Measurements from ENCODE around the gene KRTAP9-8.

KRTAP9-8 gene

DNA sequence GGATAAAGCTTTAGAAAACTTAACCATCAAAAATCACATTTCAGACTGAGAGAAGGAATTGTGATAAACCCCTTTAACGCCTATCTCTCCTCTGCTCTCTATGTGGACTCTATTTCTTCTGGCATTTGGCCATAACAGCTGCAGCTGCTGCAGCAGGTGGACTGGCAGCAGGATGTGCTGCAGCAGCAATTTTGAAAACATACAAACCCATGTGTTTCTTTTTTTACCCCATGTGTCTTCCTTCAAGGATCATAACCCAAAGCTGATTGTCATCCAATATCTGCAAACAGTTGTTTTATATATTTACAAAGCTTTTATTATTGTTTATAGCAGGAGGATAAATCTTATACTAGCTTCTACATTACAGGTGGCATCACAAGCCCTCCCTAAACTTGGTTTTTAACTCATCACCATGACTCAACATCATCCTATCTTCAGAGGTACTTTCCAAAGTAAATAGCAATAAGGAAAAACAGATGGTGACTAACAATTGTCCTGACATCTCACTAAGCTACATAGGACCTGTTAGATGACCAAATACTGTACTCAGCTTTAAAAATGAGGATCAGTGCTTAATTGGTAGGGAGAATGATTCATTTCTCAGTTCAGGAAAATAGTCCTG, 25.8 kb upstream of the KRTAP9-8 start:
- H3K9ac ChIP-seq (ENCODE audit: low read length): no peak overlapping the region
- no peak overlapping the region for H4K8ac ChIP-seq (ENCODE audit: low read depth, low read length)
- H3K4me3 ChIP-seq (ENCODE audit: low read length): no peak overlapping the region
- no peak overlapping the region for H2BK15ac ChIP-seq (replicated peaks; ENCODE audit: low read depth)
- no peak overlapping the region for H3K4me2 ChIP-seq (ENCODE audit: low read length)
- H2BK120ac ChIP-seq (ENCODE audit: low read depth, low read length): no peak overlapping the region
- H2AK5ac ChIP-seq (ENCODE audit: low read length): no peak overlapping the region
- no peak overlapping the region for H3K23ac ChIP-seq (ENCODE audit: low read length)
- H3K18ac ChIP-seq (ENCODE audit: low read length): no peak overlapping the region
- H3K56ac ChIP-seq (ENCODE audit: low read length): no peak overlapping the region
- no peak overlapping the region for H3K27ac ChIP-seq (ENCODE audit: low read depth, low read length)
- H4K5ac ChIP-seq (ENCODE audit: low read length): no peak overlapping the region
- H3K79me2 ChIP-seq (ENCODE audit: control insufficient read depth, insufficient read depth, low read length): no peaks in the 10 kb centered on the region
- no peaks in the 10 kb centered on the region for H3K79me1 ChIP-seq (ENCODE audit: low read length)
- no peak for DNase-seq
- no peaks in the 10 kb centered on the region for H3K36me3 ChIP-seq (ENCODE audit: control insufficient read depth, insufficient read depth, low read length)
- no peaks in the 10 kb centered on the region for H3K4me1 ChIP-seq (ENCODE audit: control insufficient read depth, low read depth, low read length)
- no peak overlapping the region for H3K4ac ChIP-seq (ENCODE audit: low read depth, low read length)
- no peak overlapping the region for H2BK5ac ChIP-seq (ENCODE audit: low read length)
- WGBS (ENCODE audit: extremely low coverage, insufficient coverage, low lambda C conversion rate): no CpG with 5 or more reads among the region's 1 CpG
- H3K27me3 ChIP-seq (ENCODE audit: insufficient read depth, low read length, poor library complexity): no peaks in the 10 kb centered on the region

DNA sequence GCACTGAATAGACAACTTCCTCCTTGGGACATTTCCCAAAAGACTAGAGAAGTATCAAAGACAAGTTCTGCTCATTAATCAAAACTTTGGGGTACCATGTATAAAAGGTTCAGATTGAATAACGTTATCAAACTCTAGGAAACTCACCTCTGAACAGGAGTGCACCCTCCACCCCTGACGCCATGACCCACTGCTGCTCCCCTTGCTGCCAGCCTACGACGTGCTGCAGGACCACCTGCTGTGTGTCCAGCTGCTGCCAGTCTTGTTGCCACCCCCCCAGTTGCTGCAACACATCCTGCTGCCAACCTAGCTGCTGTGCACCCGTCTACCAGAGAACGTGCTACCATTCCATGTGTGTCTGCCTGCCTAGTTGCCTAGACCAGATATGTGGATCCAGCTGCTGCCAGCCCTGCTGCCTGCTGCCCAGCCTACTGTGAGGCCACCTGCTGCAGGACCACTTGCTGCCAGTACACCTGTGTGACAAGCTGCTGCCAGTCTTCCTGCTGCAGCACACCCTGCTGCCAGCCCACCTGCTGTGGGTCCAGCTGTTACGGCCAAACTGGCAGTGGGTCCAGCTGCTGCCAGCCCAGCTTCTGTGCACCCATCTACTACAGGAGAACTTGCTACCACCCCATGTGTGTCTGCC, 25.2 kb upstream of the KRTAP9-8 start:
- Histone ChIP-seq H3K18ac (ENCODE audit: low read length) (no peak overlapping the region), H3K27me3 (ENCODE audit: insufficient read depth, low read length, poor library complexity) (no peaks in the 10 kb centered on the region), H4K5ac (ENCODE audit: low read length) (no peak overlapping the region), H3K4me2 (ENCODE audit: low read length) (no peak overlapping the region), H3K79me1 (ENCODE audit: low read length) (no peaks in the 10 kb centered on the region), H2AK5ac (ENCODE audit: low read length) (no peak overlapping the region), H2BK120ac (ENCODE audit: low read depth, low read length) (no peak overlapping the region), H3K27ac (ENCODE audit: low read depth, low read length) (no peak overlapping the region), H3K9ac (ENCODE audit: low read length) (no peak overlapping the region), H3K36me3 (ENCODE audit: control insufficient read depth, insufficient read depth, low read length) (no peaks in the 10 kb centered on the region), H3K56ac (ENCODE audit: low read length) (no peak overlapping the region), H4K8ac (ENCODE audit: low read depth, low read length) (no peak overlapping the region), H3K4me1 (ENCODE audit: control insufficient read depth, low read depth, low read length) (no peaks in the 10 kb centered on the region), H3K4me3 (ENCODE audit: low read length) (no peak overlapping the region), H3K23ac (ENCODE audit: low read length) (no peak overlapping the region), H2BK15ac (replicated peaks; ENCODE audit: low read depth) (no peak overlapping the region), H3K4ac (ENCODE audit: low read depth, low read length) (no peak overlapping the region), H3K79me2 (ENCODE audit: control insufficient read depth, insufficient read depth, low read length) (no peaks in the 10 kb centered on the region), H2BK5ac (ENCODE audit: low read length) (no peak overlapping the region)
- no peak for DNase-seq
- WGBS (ENCODE audit: extremely low coverage, insufficient coverage, low lambda C conversion rate): no CpG with 5 or more reads among the region's 7 CpGs

DNA sequence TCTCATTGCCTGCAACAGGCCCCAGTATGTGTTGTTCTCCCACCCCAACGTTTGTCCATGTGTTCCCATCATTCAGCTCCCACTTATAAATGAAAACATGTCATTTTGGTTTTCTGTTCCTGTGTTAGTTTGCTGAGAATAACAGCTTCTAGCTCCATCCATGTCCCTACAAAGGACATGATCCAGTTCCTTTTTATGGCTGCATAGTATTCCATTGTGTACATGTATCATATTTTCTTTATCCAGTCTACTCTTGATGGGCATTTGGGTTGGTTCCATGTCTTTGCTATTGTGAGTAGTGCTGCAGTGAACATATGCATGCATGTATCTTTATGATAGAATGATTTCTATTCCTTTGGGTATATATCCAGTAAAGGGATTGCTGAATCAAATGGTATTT, 22.1 kb upstream of the KRTAP9-8 start:
- no peak overlapping the region for H2BK5ac ChIP-seq (ENCODE audit: low read length)
- no peak overlapping the region for H2BK15ac ChIP-seq (replicated peaks; ENCODE audit: low read depth)
- no peak overlapping the region for H3K4me2 ChIP-seq (ENCODE audit: low read length)
- no CpG with 5 or more reads among the region's 1 CpG for WGBS (ENCODE audit: extremely low coverage, insufficient coverage, low lambda C conversion rate)
- H3K27ac ChIP-seq (ENCODE audit: low read depth, low read length): no peak overlapping the region
- H2AK5ac ChIP-seq (ENCODE audit: low read length): no peak overlapping the region
- H4K8ac ChIP-seq (ENCODE audit: low read depth, low read length): no peak overlapping the region
- no peak overlapping the region for H3K4ac ChIP-seq (ENCODE audit: low read depth, low read length)
- H3K79me2 ChIP-seq (ENCODE audit: control insufficient read depth, insufficient read depth, low read length): no peaks in the 10 kb centered on the region
- DNase-seq: no peak
- no peak overlapping the region for H3K4me3 ChIP-seq (ENCODE audit: low read length)
- no peaks in the 10 kb centered on the region for H3K27me3 ChIP-seq (ENCODE audit: insufficient read depth, low read length, poor library complexity)
- H2BK120ac ChIP-seq (ENCODE audit: low read depth, low read length): no peak overlapping the region
- H3K18ac ChIP-seq (ENCODE audit: low read length): no peak overlapping the region
- H3K23ac ChIP-seq (ENCODE audit: low read length): no peak overlapping the region
- H4K5ac ChIP-seq (ENCODE audit: low read length): no peak overlapping the region
- no peaks in the 10 kb centered on the region for H3K79me1 ChIP-seq (ENCODE audit: low read length)
- H3K4me1 ChIP-seq (ENCODE audit: control insufficient read depth, low read depth, low read length): no peaks in the 10 kb centered on the region
- no peak overlapping the region for H3K9ac ChIP-seq (ENCODE audit: low read length)
- no peaks in the 10 kb centered on the region for H3K36me3 ChIP-seq (ENCODE audit: control insufficient read depth, insufficient read depth, low read length)
- no peak overlapping the region for H3K56ac ChIP-seq (ENCODE audit: low read length)

DNA sequence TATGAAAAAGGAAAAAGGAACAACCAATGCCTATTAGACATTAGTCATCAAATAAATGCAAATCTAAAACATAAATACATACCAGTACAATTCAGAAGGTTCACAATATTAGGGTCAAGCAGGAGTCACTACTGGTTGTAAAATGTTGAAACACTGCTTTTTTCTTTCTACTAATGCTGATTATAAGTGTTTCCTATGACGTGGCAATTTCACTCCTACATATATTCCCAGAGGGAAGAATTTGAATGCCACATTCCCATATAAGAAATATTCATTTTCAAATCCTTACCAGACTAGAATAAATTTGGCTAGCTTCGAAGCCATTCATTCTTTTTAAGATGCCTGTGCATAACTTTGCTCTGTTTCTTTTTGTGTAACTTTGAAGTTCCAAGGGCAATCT, 14.0 kb upstream of the KRTAP9-8 start:
- Histone ChIP-seq H3K79me1 (ENCODE audit: low read length) (no peaks in the 10 kb centered on the region), H3K4me2 (ENCODE audit: low read length) (no peak overlapping the region), H3K18ac (ENCODE audit: low read length) (no peak overlapping the region), H3K4me1 (ENCODE audit: control insufficient read depth, low read depth, low read length) (no peaks in the 10 kb centered on the region), H3K79me2 (ENCODE audit: control insufficient read depth, insufficient read depth, low read length) (no peaks in the 10 kb centered on the region), H3K4ac (ENCODE audit: low read depth, low read length) (no peak overlapping the region), H3K56ac (ENCODE audit: low read length) (no peak overlapping the region), H3K36me3 (ENCODE audit: control insufficient read depth, insufficient read depth, low read length) (no peaks in the 10 kb centered on the region), H3K4me3 (ENCODE audit: low read length) (no peak overlapping the region), H2BK120ac (ENCODE audit: low read depth, low read length) (no peak overlapping the region), H4K8ac (ENCODE audit: low read depth, low read length) (no peak overlapping the region), H2BK5ac (ENCODE audit: low read length) (no peak overlapping the region), H3K27me3 (ENCODE audit: insufficient read depth, low read length, poor library complexity) (no peaks in the 10 kb centered on the region), H3K23ac (ENCODE audit: low read length) (no peak overlapping the region), H3K9ac (ENCODE audit: low read length) (no peak overlapping the region), H2BK15ac (replicated peaks; ENCODE audit: low read depth) (no peak overlapping the region), H2AK5ac (ENCODE audit: low read length) (no peak overlapping the region), H4K5ac (ENCODE audit: low read length) (no peak overlapping the region), H3K27ac (ENCODE audit: low read depth, low read length) (no peak overlapping the region)
- WGBS (ENCODE audit: extremely low coverage, insufficient coverage, low lambda C conversion rate): no CpG with 5 or more reads among the region's 2 CpGs
- DNase-seq: no peak

DNA sequence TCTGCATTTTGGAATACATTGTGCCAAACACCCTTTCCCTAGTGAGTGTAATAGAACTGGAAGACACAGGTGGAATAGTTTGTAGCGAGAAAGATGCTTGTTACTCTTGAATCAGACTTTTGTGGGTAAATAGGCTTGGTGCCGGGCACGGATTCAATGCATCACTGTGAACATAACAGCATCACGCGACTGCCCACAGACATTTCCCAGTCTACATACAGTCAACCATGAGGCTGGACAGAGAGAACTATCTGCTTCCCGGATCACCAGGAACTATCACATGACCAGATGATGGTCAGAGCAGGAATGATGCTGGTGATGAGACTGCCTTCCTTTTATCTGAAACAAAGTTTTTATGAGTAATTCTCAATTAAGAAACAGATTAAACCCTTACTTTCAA, 11.7 kb upstream of the KRTAP9-8 start:
- WGBS (ENCODE audit: extremely low coverage, insufficient coverage, low lambda C conversion rate): no CpG with 5 or more reads among the region's 6 CpGs
- no peak overlapping the region for H3K9ac ChIP-seq (ENCODE audit: low read length)

More for the DNA sequence above, 11.7 kb upstream of the KRTAP9-8 start:
- Histone ChIP-seq H3K4me2 (ENCODE audit: low read length) (no peak overlapping the region), H3K27ac (ENCODE audit: low read depth, low read length) (no peak overlapping the region), H3K79me2 (ENCODE audit: control insufficient read depth, insufficient read depth, low read length) (no peaks in the 10 kb centered on the region), H3K56ac (ENCODE audit: low read length) (no peak overlapping the region), H4K5ac (ENCODE audit: low read length) (no peak overlapping the region), H3K4me3 (ENCODE audit: low read length) (no peak overlapping the region), H3K4ac (ENCODE audit: low read depth, low read length) (no peak overlapping the region), H3K79me1 (ENCODE audit: low read length) (no peaks in the 10 kb centered on the region), H3K36me3 (ENCODE audit: control insufficient read depth, insufficient read depth, low read length) (no peaks in the 10 kb centered on the region), H2BK120ac (ENCODE audit: low read depth, low read length) (no peak overlapping the region), H2BK5ac (ENCODE audit: low read length) (no peak overlapping the region), H3K23ac (ENCODE audit: low read length) (no peak overlapping the region), H2AK5ac (ENCODE audit: low read length) (no peak overlapping the region), H2BK15ac (replicated peaks; ENCODE audit: low read depth) (no peak overlapping the region), H3K27me3 (ENCODE audit: insufficient read depth, low read length, poor library complexity) (no peaks in the 10 kb centered on the region), H3K4me1 (ENCODE audit: control insufficient read depth, low read depth, low read length) (no peaks in the 10 kb centered on the region), H3K18ac (ENCODE audit: low read length) (no peak overlapping the region), H4K8ac (ENCODE audit: low read depth, low read length) (no peak overlapping the region)
- no peak for DNase-seq
